ENCODE results near the gene NUTM2D. TPM values are rescaled to one million over a fixed set of nuclear protein-coding genes. Genes with fewer than 3 reads are reported as not detected.
A peak's percentile ranks its signal among the peaks of the same experiment; 100 is the strongest.
"Not testable (repeated sequence)": the region's sequence is repeated elsewhere in the genome, so short reads cannot be mapped to it uniquely, and the experiment has no call there.

Gene NUTM2D
- total RNA-seq = 1 to 10 TPM in 1 of 2 experiments, under 1 TPM in 1; 0.74 to 1.1 TPM

GRCh38 chr10:87357444-87357843 is at the start of gene NUTM2D:
TSS of gene NUTM2D (plus strand) at chr10:87357744. CDS start at chr10:87358266, 522 bp downstream.
- H3K4me3 Mint-ChIP-seq; H3K36me3 Mint-ChIP-seq (ENCODE audit: low read depth); ATAC-seq; DNase-seq; H3K4me1 Mint-ChIP-seq (ENCODE audit: low read depth); H3K27ac Mint-ChIP-seq; H3K9me3 Mint-ChIP-seq; POLR2A ChIA-PET; H3K27me3 Mint-ChIP-seq; CTCF ChIA-PET; intact Hi-C loops (cut with micrococcal nuclease): not testable (repeated sequence)

GRCh38 chr10:87308702-87309101 is 48.8 kb upstream of the NUTM2D start:
- intact Hi-C loops (cut with micrococcal nuclease); H3K27me3 Mint-ChIP-seq; H3K36me3 Mint-ChIP-seq (ENCODE audit: low read depth); CTCF ChIA-PET; H3K9me3 Mint-ChIP-seq; ATAC-seq; H3K4me1 Mint-ChIP-seq (ENCODE audit: low read depth); H3K27ac Mint-ChIP-seq; POLR2A ChIA-PET; DNase-seq; H3K4me3 Mint-ChIP-seq: not testable (repeated sequence)

- POLR2A ChIA-PET; H3K36me3 Mint-ChIP-seq (ENCODE audit: low read depth); H3K9me3 Mint-ChIP-seq; CTCF ChIA-PET; DNase-seq; H3K27ac Mint-ChIP-seq; H3K4me1 Mint-ChIP-seq (ENCODE audit: low read depth); H3K27me3 Mint-ChIP-seq; ATAC-seq; intact Hi-C loops (cut with micrococcal nuclease); H3K4me3 Mint-ChIP-seq: not testable (repeated sequence)
These were observed 47.9 kb upstream of the NUTM2D start for GRCh38 chr10:87309657-87310056.

GRCh38 chr10:87311521-87311920 is 46.0 kb upstream of the NUTM2D start:
- H3K9me3 Mint-ChIP-seq; POLR2A ChIA-PET; intact Hi-C loops (cut with micrococcal nuclease); H3K27ac Mint-ChIP-seq; H3K4me1 Mint-ChIP-seq (ENCODE audit: low read depth); DNase-seq; H3K27me3 Mint-ChIP-seq; H3K36me3 Mint-ChIP-seq (ENCODE audit: low read depth); CTCF ChIA-PET; H3K4me3 Mint-ChIP-seq: not testable (repeated sequence)
- ATAC-seq = peak; percentile 62

- H3K9me3 Mint-ChIP-seq; ATAC-seq; H3K4me1 Mint-ChIP-seq (ENCODE audit: low read depth); CTCF ChIA-PET; H3K36me3 Mint-ChIP-seq (ENCODE audit: low read depth); DNase-seq; H3K27ac Mint-ChIP-seq; intact Hi-C loops (cut with micrococcal nuclease); H3K4me3 Mint-ChIP-seq; H3K27me3 Mint-ChIP-seq: not testable (repeated sequence)
- POLR2A ChIA-PET = interaction anchor here (0.6 kb wide), 1 partner anchor 187 kb away, joined by 3 read pairs; no protein-coding TSS in a partner anchor
These were observed 43.7 kb upstream of the NUTM2D start for GRCh38 chr10:87313649-87314359.

GRCh38 chr10:87314360-87314973 is 43.1 kb upstream of the NUTM2D start:
- CTCF ChIA-PET; H3K4me3 Mint-ChIP-seq; H3K9me3 Mint-ChIP-seq; H3K36me3 Mint-ChIP-seq (ENCODE audit: low read depth); H3K4me1 Mint-ChIP-seq (ENCODE audit: low read depth); DNase-seq; H3K27me3 Mint-ChIP-seq; H3K27ac Mint-ChIP-seq; ATAC-seq; intact Hi-C loops (cut with micrococcal nuclease): not testable (repeated sequence)
- POLR2A ChIA-PET = interaction anchor here (0.6 kb wide), 1 partner anchor 187 kb away, joined by 3 read pairs; no protein-coding TSS in a partner anchor

GRCh38 chr10:87321505-87321904 is 36.0 kb upstream of the NUTM2D start:
- POLR2A ChIA-PET; H3K27ac Mint-ChIP-seq; H3K4me3 Mint-ChIP-seq; H3K27me3 Mint-ChIP-seq; H3K9me3 Mint-ChIP-seq; H3K36me3 Mint-ChIP-seq (ENCODE audit: low read depth); intact Hi-C loops (cut with micrococcal nuclease); DNase-seq; H3K4me1 Mint-ChIP-seq (ENCODE audit: low read depth); CTCF ChIA-PET: not testable (repeated sequence)
- peak; percentile 69 for ATAC-seq

GRCh38 chr10:87324559-87324958 is 33.0 kb upstream of the NUTM2D start:
- H3K4me3 Mint-ChIP-seq; H3K36me3 Mint-ChIP-seq (ENCODE audit: low read depth); DNase-seq; intact Hi-C loops (cut with micrococcal nuclease); H3K27ac Mint-ChIP-seq; H3K27me3 Mint-ChIP-seq; ATAC-seq; H3K4me1 Mint-ChIP-seq (ENCODE audit: low read depth); CTCF ChIA-PET; POLR2A ChIA-PET; H3K9me3 Mint-ChIP-seq: not testable (repeated sequence)

- H3K36me3 Mint-ChIP-seq (ENCODE audit: low read depth); ATAC-seq; H3K4me1 Mint-ChIP-seq (ENCODE audit: low read depth); H3K27me3 Mint-ChIP-seq; H3K27ac Mint-ChIP-seq; H3K4me3 Mint-ChIP-seq; POLR2A ChIA-PET; DNase-seq; CTCF ChIA-PET; H3K9me3 Mint-ChIP-seq; intact Hi-C loops (cut with micrococcal nuclease): not testable (repeated sequence)
These were observed 29.6 kb upstream of the NUTM2D start for GRCh38 chr10:87327958-87328357.

- H3K4me1 Mint-ChIP-seq (ENCODE audit: low read depth); POLR2A ChIA-PET; intact Hi-C loops (cut with micrococcal nuclease); H3K4me3 Mint-ChIP-seq; H3K27me3 Mint-ChIP-seq; ATAC-seq; H3K9me3 Mint-ChIP-seq; CTCF ChIA-PET; H3K27ac Mint-ChIP-seq; DNase-seq; H3K36me3 Mint-ChIP-seq (ENCODE audit: low read depth): not testable (repeated sequence)
These were observed 28.4 kb upstream of the NUTM2D start for GRCh38 chr10:87329131-87329530.

- intact Hi-C loops (cut with micrococcal nuclease); DNase-seq; H3K27ac Mint-ChIP-seq; H3K27me3 Mint-ChIP-seq; ATAC-seq; POLR2A ChIA-PET; H3K4me1 Mint-ChIP-seq (ENCODE audit: low read depth); H3K4me3 Mint-ChIP-seq; CTCF ChIA-PET; H3K36me3 Mint-ChIP-seq (ENCODE audit: low read depth); H3K9me3 Mint-ChIP-seq: not testable (repeated sequence)
These were observed 24.9 kb upstream of the NUTM2D start for GRCh38 chr10:87332687-87333086.

- H3K36me3 Mint-ChIP-seq (ENCODE audit: low read depth); H3K9me3 Mint-ChIP-seq; intact Hi-C loops (cut with micrococcal nuclease); CTCF ChIA-PET; ATAC-seq; DNase-seq; H3K27me3 Mint-ChIP-seq; POLR2A ChIA-PET: not testable (repeated sequence)
- H3K27ac Mint-ChIP-seq = peak overlapping the region; percentile 32
- peak overlapping the region; percentile 38 for H3K4me3 Mint-ChIP-seq
- peaks cover 25% of the 10 kb centered on the region for H3K4me1 Mint-ChIP-seq (ENCODE audit: low read depth)
These were observed 17.1 kb upstream of the NUTM2D start for GRCh38 chr10:87340411-87340810.

Measured in activated CD8-positive, alpha-beta T cell treated with anti-CD3 and anti-CD28 coated beads for 36 hours (primary cell).